GM12872 (cell line): Measurements from ENCODE around the gene BRD9.

Source experiments
- TF ChIP-seq, protein P1 (sequence below): IDR thresholded peaks from 3 replicates; pipeline ENCODE4 v1.5.1; 2011; ENCODE audit warnings: low read depth, mild to moderate bottlenecking, low read length, moderate library complexity; ENCODE audit not compliant: insufficient read depth

The BRD9 gene

DNA sequence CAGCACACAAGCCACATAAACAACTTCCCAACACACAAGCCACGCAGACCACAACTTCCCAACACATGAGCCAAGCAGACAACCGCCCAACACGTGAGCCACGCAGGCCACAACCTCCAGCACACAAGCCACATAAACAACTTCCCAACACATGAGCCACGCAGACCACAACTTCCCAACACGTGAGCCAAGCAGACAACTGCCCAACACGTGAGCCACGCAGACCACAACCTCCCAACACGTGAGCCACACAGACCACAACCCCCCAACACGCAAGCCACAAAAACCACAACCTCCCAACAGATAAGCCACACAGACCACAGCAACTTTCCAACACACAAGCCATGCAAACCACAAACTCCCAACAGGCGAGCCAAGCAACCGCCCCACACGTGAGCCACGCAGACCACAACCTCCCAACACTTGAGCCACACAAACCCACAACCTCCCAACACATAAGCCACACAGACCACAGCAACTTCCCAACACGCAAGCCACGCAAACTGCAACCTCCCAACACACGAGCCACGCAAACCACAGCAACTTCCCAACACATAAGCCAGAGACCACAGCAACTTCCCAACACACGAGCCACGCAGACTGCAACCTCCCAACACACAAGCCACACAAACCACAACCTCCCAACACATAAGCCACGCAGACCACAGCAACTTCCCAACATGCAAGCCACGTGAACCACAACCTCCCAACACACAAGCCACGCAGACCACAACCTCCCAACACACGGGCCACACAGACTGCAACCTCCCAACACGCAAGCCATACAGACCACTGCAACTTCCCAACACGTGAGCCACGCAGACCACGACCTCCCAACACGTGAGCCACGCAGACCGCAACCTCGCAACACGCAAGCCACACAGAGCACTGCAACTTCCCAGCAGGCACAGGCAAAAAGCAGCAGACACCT, 10.1 kb downstream of the BRD9 start:
- TF ChIP-seq, protein P1, sequence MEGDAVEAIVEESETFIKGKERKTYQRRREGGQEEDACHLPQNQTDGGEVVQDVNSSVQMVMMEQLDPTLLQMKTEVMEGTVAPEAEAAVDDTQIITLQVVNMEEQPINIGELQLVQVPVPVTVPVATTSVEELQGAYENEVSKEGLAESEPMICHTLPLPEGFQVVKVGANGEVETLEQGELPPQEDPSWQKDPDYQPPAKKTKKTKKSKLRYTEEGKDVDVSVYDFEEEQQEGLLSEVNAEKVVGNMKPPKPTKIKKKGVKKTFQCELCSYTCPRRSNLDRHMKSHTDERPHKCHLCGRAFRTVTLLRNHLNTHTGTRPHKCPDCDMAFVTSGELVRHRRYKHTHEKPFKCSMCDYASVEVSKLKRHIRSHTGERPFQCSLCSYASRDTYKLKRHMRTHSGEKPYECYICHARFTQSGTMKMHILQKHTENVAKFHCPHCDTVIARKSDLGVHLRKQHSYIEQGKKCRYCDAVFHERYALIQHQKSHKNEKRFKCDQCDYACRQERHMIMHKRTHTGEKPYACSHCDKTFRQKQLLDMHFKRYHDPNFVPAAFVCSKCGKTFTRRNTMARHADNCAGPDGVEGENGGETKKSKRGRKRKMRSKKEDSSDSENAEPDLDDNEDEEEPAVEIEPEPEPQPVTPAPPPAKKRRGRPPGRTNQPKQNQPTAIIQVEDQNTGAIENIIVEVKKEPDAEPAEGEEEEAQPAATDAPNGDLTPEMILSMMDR: no peak

DNA sequence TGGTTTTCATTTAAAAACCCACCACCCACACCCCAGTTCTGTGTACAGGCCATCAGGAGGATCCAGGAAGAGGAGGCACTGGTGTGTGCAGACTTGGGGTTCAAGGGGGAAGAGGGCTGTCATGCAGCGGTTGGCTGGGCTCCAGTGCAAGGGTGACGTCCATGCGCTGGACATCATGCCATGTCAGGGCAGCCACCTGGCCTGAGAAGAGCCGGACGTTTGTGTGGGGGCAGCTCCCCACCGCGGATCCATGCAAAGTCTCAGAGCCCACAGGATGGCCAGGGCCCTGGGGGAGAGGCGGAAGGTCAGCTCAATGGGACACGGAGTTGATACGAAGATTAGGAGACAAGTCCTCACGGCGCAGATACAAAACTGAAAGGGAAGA, 11.1 kb downstream of the BRD9 start:
- TF ChIP-seq, protein P1: no peak

DNA sequence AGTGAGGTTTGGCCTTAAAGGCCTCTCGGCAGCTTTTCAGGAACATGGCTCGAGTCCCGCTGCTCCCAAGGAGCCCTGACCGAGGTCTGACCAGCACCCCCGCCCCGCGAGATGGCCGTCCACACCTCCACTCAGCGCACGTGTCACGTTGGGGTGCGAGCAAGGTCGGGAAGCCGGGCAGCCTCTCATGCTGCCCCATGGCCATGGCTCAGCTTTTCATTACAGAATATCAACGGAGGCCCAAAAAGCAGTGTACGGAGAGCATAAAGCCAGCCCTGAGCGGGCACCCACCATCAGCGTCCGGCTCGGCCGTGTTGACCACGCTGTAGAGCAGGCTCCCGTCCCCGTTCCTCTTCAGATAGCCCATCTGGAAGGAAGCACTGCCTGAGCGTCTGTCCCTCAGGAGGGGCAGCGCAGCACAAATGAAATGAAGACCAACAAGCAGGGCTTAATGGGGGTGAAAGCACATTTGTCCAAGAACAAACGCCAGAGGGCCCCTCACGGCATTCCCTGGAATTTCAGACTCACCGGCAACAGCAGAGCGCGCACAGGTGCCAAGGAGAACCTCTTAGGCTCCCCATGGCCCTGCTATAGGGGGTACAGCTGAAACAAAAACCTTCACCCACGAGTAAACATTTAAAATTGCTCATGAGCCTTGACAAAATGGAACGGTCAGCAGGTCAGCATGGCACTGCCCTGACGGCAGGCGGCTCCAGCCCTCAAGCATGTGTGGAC, 11.6 kb downstream of the BRD9 start:
- TF ChIP-seq, protein P1: no peak

DNA sequence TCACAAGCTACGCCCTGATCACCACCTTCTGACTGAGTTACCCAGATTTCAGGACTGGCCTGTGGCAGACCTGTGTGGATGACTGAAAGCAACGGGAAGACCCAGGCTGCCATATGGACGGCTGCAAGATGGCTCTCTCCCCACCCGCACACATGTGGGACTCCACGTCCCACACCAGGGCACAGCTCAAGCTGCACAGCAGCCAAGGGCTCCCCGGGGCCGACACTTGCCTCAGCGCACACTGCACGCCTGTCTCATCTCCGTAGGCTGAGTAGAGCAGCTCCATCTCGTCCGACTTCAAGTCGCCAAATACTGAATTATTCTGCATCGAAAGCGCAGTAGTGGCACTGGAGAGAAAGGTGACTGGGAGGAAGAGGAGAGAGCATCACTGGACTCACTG, 14.5 kb downstream of the BRD9 start:
- TF ChIP-seq, protein P1: no peak

DNA sequence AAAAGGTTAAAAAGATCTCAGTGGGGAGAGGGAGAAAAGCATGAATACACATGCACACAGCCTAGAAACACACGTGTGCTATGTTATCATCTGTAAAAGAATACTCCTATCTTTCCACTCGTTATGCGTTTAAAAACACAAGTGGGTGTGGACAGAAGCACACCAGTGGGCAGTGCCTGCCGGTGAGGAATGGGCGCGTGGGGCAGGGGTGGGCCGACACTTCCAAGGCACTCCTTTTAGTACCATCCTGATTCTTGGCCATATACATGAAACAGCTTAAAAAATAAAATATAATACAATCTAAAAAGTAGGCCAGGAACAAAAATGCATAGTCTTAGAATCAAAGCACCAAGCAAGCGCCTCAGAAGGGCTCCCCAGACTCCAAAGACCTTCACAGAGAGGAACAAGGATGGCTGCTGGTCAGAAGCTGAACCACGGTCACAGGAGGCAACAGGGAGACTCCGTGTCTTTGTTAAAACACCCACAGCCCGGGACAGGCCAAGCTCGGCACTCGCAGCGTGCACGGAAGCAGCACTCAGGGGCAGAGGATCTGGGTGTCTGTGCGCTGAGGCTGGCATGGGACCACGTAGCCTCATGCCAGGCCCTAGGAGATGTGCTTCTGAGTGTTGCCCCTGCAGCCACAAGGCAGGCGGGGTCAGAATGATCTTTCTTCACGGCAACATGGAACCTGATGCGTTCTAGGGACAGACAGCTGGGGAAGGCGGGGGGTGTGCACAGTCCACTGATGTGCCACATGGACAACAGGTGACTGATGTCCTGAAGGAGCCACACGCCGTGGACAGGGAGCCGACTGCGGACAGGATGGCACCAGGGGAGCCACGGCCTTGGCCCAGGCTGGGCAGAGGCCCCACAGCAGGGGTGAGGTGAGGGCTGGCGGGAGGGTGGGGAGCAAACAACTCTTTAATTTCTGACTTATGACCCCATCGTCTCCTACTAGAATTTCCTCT, 15.9 kb downstream of the BRD9 start:
- TF ChIP-seq, protein P1: no peak

DNA sequence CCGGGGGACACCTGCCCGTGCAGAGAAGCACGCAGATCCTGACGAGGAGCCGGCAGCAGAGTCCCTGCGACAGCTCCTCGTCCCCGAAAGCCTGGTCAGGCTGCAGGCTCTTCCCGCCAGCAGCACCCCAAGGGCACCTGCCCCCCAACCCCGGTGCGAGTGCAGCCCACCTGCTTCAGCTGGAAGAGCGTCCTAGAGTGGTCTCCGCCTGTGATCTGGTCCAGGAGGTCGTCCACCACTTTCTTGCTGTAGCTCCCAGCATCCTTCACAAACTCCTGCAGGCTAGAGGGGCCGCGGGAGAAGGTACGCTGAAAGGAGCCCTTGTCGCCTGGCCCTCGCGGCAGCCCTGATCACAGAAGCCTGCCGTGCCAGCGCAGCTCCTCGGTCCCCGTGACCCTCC, 16.7 kb downstream of the BRD9 start:
- TF ChIP-seq, protein P1: no peak
